ENCODE measurements around the gene CAMKMT. TPM values are rescaled to one million over a fixed set of nuclear protein-coding genes. Genes with fewer than 3 reads are reported as not detected.

CAMKMT gene
- total and polyA plus RNA-seq, 2 experiments from 2014 or later, result 26.5 to 29.5 TPM

- TF ChIP-seq ZNF462 (CRISPR knock-in tag; IDR thresholded peaks at IDR 0.05), result no peak
- no peak for TF ChIP-seq EZH2phosphoT487 (IDR thresholded peaks at IDR 0.05; ENCODE audit: unreplicated experiment)
- no peak for TF ChIP-seq ZNF114 (CRISPR knock-in tag; IDR thresholded peaks at IDR 0.05)
Observed at GRCh38 chr2:44562737-44563136, 201.0 kb downstream of the CAMKMT start (continued).

- Histone ChIP-seq H3K79me2 (replicated peaks; ENCODE audit: insufficient read depth) (no peaks in the 10 kb centered on the region), H3K9me2 (ENCODE audit: insufficient read depth) (no peaks in the 10 kb centered on the region), H3K27me3 (ENCODE audit: insufficient read depth) (no peaks in the 10 kb centered on the region), H3K4me3 (no peak overlapping the region), H4K20me1 (replicated peaks; ENCODE audit: insufficient read depth) (no peaks in the 10 kb centered on the region; the same call in 1 of the 2 replicates), H3K36me3 (ENCODE audit: insufficient read depth) (no peaks in the 10 kb centered on the region), H3K4me2 (no peak overlapping the region), H3K27ac (ENCODE audit: low read depth) (no peak overlapping the region), H3K4me1 (ENCODE audit: insufficient read depth) (no peaks in the 10 kb centered on the region; the same call in 1 of the 2 replicates), H3F3A (replicated peaks; ENCODE audit: low read depth) (no peaks in the 10 kb centered on the region), H2AFZ (no peak overlapping the region)
- no peaks in the 10 kb centered on the region for H3K9me3 Mint-ChIP-seq
- H3K4me3 Mint-ChIP-seq, result no peak overlapping the region
- ATAC-seq (no peak), DNase-seq (ENCODE audit: low spot score) (no peak)
- peaks cover 11% of the 10 kb centered on the region for H3K4me1 Mint-ChIP-seq
- H3K27me3 Mint-ChIP-seq (ENCODE audit: insufficient read depth, low read depth, poor library complexity), result no peaks in the 10 kb centered on the region
- no peak overlapping the region for H3K27ac Mint-ChIP-seq
- H3K36me3 Mint-ChIP-seq (ENCODE audit: low read depth), result no peaks in the 10 kb centered on the region
- TF ChIP-seq ZNF331 (CRISPR knock-in tag; IDR thresholded peaks at IDR 0.05; ENCODE audit: low read depth) (no peak), ETS1 (IDR thresholded peaks at IDR 0.05) (no peak), POLR2AphosphoS5 (IDR thresholded peaks at IDR 0.05; ENCODE audit: low read depth) (no peak), CREB1 (CRISPR knock-in tag; IDR thresholded peaks at IDR 0.05; ENCODE audit: low read depth) (no peak), REST (IDR thresholded peaks at IDR 0.05; ENCODE audit: unreplicated experiment) (no peak), EZH2 (IDR thresholded peaks at IDR 0.05; ENCODE audit: low read depth, unreplicated experiment) (no peak), ZNF114 (CRISPR knock-in tag; IDR thresholded peaks at IDR 0.05) (no peak), NANOG (IDR thresholded peaks at IDR 0.05; ENCODE audit: borderline replicate concordance) (no peak), JUNB (IDR thresholded peaks at IDR 0.05; ENCODE audit: unreplicated experiment) (no peak)
- TF ChIP-seq, protein P1, sequence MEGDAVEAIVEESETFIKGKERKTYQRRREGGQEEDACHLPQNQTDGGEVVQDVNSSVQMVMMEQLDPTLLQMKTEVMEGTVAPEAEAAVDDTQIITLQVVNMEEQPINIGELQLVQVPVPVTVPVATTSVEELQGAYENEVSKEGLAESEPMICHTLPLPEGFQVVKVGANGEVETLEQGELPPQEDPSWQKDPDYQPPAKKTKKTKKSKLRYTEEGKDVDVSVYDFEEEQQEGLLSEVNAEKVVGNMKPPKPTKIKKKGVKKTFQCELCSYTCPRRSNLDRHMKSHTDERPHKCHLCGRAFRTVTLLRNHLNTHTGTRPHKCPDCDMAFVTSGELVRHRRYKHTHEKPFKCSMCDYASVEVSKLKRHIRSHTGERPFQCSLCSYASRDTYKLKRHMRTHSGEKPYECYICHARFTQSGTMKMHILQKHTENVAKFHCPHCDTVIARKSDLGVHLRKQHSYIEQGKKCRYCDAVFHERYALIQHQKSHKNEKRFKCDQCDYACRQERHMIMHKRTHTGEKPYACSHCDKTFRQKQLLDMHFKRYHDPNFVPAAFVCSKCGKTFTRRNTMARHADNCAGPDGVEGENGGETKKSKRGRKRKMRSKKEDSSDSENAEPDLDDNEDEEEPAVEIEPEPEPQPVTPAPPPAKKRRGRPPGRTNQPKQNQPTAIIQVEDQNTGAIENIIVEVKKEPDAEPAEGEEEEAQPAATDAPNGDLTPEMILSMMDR (conservative IDR thresholded peaks at IDR 0.05; ENCODE audit: low read depth in 2 of 2), result no peak
Observed at GRCh38 chr2:44564752-44565151, 203.0 kb downstream of the CAMKMT start.

Measured in GM23338 (cell line).